Activated T-cell treated with anti-CD3 and anti-CD28 coated beads, Interleukin-2, amount 50 U/mL, for 48 hours (primary cell): ENCODE data around the gene ATOH8.
"Not testable (repeated sequence)": the region's sequence is repeated elsewhere in the genome, so short reads cannot be mapped to it uniquely, and the experiment has no call there.

Experiments used
- DNase-seq, 2 experiments: peaks; one replicate each; pipeline ENCODE4 v3.0.0-alpha.2; 2020

Gene ATOH8

GRCh38 chr2:85807756-85808155, 54.0 kb downstream of the ATOH8 start:
- DNase-seq: peak; percentile 4 to 7

- peak in 1 of 2 experiments; percentile 6 for DNase-seq
Measured at GRCh38 chr2:85810371-85811179, 56.8 kb downstream of the ATOH8 start.

GRCh38 chr2:85811180-85812093, 57.6 kb downstream of the ATOH8 start:
- peak in 1 of 2 experiments; percentile 14 for DNase-seq

GRCh38 chr2:85812094-85812735, 58.4 kb downstream of the ATOH8 start:
- peak in 1 of 2 experiments; percentile 13 for DNase-seq

GRCh38 chr2:85813211-85813981, 59.6 kb downstream of the ATOH8 start:
- DNase-seq: peak in 1 of 2 experiments; percentile 11

GRCh38 chr2:85813982-85814801, 60.4 kb downstream of the ATOH8 start:
- DNase-seq: peak; percentile 90

- no peak for DNase-seq
Measured at GRCh38 chr2:85814802-85815550, 61.2 kb downstream of the ATOH8 start.

GRCh38 chr2:85819811-85820510, 66.2 kb downstream of the ATOH8 start:
- DNase-seq: no peak

- no peak for DNase-seq
Measured at GRCh38 chr2:85822766-85823165, 69.0 kb downstream of the ATOH8 start.

GRCh38 chr2:85823951-85824350, 70.2 kb downstream of the ATOH8 start:
- no peak for DNase-seq

- peak; percentile 89 for DNase-seq
Measured at GRCh38 chr2:85826990-85827878, 73.4 kb downstream of the ATOH8 start.

- DNase-seq: no peak
Measured at GRCh38 chr2:85827879-85828569, 74.2 kb downstream of the ATOH8 start.

GRCh38 chr2:85828725-85829124, 74.9 kb downstream of the ATOH8 start:
- no peak for DNase-seq

GRCh38 chr2:85829394-85829793, 75.6 kb downstream of the ATOH8 start:
- not testable (repeated sequence) for DNase-seq

- DNase-seq: no peak
Measured at GRCh38 chr2:85830645-85831044, 76.9 kb downstream of the ATOH8 start.

GRCh38 chr2:85831735-85832134, 77.9 kb downstream of the ATOH8 start:
- DNase-seq: no peak

GRCh38 chr2:85834466-85834865, 80.7 kb downstream of the ATOH8 start:
- no peak for DNase-seq
